CD4-positive, alpha-beta T cell treated with Interleukin-15 for 1 hour (primary cell): ENCODE results near the gene MRPL44.

Experiments used
- DNase-seq: peaks from one replicate; pipeline ENCODE4 v3.0.0-alpha.2; 2020

MRPL44 gene

DNA sequence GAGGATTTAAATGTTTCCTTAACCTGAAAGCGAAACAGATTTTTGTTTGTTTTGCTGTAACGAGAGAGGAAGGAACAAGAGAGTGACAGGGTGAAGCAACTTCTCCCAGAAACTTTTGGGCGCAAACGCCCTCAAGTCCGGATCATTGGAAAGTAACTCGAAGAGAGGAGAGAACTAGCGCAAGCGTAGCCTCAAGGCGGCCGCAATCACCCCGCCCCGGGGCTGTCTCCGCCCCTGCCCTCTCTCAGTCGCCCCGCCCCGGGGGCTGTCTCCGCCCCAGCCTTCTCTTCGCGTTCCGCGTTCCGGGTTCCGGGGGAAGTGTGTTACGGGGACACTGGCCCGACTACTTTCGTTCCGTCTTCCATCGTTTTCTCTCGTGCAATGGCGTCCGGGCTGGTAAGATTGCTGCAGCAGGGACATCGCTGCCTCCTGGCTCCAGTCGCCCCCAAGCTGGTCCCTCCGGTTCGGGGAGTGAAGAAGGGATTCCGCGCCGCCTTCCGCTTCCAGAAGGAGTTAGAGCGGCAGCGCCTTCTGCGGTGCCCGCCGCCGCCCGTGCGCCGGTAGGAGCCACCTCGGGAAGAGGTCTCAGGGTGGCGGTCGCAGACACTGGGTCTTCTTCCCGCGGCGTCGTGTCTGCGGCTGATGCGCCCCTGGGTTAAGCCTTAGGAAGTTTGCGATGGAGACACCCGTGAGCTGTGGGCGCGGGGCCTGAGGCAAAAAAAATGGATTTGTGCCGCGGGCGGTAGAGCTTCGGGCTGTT lies at the start of gene MRPL44:
MRPL44 (plus strand) TSS at position 372 of the 760 bp plus-strand sequence; CDS start at position 382, 10 bp downstream.
- peak; percentile 94 for DNase-seq

DNA sequence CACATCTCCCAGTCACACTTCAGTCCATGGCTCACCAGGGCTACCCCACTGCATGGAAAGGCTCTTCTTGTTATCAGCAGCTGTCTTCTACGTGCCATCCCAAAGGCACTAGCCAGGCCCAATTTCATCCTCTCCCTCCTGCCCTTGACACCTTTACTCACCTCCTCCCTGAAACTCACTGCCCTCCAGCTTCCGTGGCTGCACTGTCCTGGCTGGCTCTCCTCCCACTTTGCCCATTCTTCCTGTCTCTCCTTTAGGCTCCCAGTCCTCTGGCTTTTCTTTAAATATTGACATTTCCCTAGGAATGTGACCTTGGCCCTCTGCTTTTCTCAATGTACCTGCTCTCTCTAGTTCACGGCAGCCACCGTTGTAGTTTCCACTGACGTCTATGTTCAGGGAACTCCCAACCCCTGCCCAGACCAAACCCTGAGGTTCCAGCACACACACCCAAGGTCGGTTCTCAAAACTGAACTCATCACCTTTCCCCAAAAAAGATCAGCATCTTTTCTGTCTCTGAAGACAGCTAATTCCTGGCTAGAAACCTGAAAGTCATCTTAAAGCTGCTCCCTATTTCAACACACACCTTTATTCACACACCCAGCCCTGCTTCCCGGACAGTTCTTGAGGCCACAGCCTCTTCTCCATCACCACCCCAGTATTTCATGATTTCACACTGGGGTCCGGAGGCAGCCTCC lies 48.8 kb upstream of the MRPL44 start:
- DNase-seq = no peak

DNA sequence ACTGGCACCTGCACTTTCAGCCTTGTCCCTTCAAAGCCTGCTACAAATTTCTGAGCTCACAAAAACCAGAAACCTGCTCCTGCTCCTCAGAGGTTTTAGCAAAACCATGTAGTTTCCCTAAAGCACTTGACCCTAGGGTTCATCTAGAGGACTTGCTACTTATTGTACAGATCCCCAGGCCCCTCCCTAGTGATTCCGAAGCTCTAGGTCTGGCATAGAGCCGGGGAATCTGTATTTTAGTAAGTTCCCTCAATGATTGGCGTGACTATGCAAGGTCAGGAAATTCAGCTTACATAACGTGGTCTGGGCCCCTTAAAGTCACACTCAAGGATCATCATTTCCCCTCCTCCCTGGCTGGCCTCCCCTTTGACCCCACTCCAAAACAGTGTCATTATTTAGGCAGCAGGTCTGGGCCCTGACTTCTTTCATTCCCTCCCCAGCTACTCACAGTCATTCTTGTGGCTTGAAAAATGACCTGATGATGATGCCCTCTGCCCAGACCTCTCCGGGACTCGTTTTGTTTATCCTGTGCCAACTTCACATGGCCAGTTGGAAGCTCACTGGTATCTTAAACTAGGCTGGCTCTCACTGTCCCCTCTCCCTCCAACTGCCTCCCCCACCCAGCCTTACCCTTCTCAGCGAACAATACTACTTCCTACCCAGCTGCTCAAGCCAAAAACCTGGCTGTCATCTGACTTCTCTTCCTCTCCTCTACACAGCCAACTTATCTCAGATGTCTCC lies 48.1 kb upstream of the MRPL44 start:
- DNase-seq = no peak

DNA sequence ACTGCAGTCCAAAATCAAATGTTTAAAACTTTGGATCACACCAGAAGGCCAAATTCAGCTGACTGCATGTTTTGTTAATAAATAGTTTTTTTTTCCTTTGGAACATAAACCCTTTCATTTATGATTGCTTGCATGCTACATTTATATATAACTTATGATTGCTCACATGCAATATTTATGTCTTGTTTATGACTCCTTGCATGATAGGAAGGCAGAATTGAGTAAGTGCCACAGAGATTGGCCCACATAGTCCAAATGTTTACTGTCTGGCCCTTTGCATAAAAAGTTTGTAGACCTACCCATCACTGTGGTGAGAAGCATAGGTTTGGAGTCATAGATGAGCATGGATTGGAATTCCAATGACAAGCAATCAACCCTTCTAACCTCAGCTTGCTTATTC lies 42.9 kb upstream of the MRPL44 start:
- no peak for DNase-seq

DNA sequence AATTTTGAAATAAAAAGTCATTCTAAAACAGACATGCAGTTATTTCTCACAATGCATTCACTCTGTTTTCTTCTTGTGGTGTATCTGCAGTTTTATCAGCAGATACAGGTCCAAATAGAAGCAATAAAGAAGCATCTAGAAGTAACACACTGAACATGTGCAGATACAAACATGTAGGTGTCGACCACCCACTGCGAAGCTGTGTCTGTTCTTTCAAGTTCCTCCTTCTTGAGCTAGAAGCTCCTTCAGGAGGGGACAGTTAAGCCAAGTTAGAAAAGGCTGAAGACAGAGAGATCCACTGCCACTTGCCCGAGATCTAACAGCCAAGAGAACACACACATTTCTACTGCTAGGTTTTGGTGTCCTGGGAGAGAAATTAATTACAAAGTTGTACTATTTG lies 42.2 kb upstream of the MRPL44 start:
- DNase-seq = no peak

DNA sequence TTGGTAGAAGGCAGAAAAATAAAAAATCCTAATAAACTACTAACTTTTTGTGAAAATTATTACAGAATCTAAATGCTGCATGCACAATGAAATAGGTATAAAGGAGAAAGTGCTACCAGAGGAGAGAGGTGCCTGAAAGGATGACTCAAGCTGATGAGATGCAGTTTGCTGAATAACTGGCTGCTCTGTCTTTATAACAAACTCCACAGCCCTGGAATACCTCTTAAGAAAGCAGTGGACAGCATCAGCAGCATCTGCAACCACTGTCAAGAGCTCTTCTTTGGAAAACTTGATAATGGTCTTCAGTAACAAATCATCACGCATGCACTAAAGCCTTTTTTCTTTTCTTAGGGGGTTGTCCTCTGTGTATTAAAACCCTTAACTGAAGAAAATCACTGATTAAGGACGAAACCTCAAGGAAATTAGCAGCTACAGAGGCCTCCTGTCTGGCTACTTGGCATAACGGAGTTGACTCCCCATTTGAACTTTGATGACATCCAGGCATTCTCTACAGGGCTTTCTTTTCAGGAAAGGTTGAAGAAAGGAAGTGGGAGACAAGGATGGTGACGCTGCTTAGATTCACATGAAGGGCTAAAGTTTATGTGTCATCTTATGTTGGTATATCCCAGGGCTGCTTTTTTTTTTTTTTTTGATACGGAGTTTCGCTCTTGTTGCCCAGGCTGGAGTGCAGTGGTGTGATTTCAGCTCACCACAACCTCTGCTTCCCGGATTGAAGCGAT lies 40.9 kb upstream of the MRPL44 start:
- DNase-seq = no peak

DNA sequence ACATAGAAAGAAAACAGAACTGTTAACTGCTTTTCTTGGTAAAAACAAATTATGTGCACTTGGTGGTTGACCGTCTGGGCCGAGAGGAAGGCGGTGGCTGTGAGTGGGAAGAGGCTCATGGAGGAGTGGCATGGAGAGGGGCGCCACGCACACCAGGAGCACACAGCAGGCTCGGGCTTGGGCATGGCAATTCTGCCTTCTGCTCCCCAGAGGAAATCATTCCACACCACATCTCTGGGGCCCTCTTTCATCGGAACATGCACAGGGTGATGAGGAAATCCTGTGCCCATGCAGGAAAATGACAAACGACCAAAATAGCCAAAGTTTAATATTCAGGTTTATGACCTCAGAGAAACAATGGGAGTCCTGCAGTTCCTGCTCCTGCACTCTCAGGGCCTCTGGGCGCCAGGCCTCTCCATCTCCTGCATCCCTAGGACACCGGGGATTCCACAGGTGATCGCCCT lies 38.6 kb upstream of the MRPL44 start:
- no peak for DNase-seq

DNA sequence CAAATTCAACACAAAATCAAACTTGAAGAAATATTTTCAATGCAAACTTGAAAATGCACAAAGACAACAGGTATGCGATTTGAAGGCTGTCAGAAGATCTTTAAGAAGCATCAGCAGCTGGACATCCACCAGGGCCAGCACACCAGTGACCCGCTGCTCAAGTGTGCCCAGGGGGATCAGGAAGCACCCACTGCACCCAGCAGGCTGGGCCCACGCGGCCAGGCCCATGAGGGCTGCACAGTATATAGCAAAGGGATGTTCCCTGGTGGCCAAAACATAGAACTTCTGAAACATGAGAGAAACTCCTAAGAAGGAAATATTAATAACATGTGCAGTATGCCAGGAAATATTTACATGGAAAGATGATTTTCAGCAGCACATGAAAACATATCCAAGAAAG lies 37.2 kb upstream of the MRPL44 start:
- no peak for DNase-seq

DNA sequence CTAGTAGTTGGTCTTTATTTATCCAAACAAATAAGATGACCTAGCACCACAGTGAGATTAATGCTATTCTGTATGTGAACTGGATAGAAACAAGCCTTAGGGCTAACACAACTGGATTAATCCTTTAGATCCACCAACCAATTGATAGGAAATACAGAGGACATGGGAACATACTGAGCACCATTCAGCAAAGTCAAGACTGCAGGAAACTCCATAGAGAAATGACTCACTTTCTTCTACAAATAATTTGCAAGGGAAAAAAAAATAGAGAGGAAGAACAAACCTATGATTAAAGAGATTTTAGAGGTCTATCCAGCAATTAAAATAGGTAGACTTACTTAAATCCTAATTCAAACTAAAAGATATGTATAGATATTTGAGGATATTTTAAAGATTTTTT lies 36.1 kb upstream of the MRPL44 start:
- no peak for DNase-seq

DNA sequence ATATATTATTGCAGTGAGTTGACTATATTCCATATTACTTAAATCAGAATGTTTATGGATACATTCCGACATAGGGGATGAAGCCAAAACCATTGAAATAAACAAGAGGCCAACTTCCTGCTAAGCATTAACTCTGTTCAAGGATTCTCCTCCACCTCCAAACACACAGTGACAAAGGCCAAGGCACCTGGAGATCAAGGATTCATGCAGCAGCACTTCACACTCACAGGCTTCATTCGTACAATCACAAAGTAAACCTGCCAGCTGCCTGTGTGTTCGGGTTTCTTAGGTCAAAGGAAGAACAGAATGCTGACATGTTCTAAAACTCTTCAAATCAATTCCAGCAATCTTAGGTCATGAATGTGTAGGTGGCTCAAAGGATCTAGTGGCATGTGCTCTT lies 35.0 kb upstream of the MRPL44 start:
- no peak for DNase-seq

DNA sequence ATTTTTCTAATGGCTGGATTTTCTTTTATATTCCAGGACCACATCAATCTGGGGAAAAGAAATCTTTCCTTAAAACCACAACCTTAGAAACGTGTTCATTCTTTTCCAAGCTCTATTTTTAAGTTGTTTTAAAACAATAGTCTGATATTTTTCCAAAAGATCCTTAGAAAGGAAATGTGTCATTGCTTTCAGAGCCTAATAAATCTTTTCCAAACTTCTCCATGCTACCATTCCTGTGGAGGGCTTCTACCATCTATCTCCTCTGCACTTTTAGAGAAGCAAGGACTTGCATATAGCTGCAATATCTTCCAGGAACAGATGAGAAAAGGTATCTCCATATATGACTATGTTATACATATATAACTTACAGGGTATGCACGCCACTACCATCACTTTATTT lies 33.3 kb upstream of the MRPL44 start:
- DNase-seq = no peak

DNA sequence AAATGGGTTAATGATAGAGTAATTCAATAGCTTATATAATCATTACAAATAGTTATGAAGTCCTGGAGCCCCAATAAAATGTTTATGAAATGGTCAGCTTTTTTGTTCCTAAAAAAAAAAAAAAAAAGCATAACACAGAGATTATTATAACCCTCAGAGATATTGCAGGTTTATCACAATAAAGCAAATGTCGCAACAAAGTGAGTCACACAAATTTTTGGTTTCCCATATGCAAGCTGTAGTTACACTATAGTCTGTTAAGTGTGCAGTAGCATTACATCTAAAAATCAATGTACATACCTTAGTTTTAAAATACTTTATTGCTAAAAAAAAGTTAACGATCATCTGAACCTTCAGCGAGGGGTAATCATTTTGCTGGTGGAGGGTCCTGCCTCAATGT lies 32.2 kb upstream of the MRPL44 start:
- no peak for DNase-seq

DNA sequence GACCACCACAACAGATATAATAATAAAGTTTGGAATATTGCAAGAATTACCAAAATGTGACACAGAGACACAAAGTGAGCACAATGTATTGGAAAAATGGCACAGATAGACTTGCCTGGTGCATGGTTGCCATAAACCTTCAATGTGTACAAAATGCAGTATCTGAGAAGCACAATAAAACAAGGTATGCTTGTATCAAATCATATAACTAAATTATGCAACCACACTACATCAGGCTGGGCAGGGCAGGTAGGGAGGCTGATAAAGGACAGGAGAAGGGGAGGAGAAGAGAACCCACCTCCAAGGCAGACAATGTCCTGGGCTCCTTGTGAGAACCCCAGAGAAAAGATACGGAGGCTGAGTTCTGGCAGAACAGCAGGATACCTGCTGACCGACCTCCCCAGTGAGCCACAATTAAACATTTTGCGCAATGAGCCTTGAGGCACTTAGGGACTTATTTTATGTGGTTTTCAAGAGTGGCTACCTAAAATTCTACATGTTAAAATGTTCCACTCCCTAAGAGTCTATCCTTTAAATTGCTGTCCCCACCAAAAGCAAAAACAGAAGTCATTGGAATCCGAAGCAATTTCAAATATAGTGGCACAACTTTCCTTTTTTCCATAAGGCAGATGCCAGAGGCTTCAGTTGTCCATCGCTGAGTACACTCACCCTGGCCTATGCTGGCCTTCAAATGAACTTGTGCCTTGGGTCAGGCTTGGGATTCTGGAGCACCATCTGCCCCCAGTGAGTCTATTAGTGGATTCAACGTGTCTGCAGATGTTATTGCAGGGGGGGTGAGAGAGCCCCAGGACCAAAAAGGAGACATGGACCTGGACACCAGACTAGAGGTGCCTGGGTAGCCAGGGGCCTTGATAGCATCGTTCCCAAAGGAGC lies 28.9 kb upstream of the MRPL44 start:
- no peak for DNase-seq

DNA sequence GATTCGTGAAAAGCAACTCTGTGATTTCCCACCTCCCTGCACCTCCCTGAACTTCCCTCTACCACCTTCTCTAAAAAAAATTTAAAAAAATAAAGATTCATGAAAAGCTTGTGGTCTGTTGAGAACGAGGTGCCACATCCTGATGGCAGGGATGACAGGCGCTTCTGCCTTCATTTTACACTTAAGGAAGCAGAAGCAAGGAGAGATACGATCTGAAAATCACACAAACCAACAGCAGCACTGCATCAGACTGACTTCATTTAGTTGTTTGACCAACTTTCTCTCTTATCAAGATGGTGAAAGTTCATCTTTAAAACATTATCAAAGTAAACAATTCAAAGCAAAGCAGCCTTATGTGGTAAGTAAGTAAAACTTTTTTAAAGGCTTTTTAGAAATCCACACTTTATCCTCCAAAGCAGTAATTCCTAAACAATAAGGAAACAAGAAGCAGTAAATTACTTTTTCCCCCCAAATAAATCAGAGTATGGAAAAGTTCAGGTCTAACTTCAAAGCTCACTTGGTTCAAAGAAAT lies 27.6 kb upstream of the MRPL44 start:
- peak; percentile 20 for DNase-seq

DNA sequence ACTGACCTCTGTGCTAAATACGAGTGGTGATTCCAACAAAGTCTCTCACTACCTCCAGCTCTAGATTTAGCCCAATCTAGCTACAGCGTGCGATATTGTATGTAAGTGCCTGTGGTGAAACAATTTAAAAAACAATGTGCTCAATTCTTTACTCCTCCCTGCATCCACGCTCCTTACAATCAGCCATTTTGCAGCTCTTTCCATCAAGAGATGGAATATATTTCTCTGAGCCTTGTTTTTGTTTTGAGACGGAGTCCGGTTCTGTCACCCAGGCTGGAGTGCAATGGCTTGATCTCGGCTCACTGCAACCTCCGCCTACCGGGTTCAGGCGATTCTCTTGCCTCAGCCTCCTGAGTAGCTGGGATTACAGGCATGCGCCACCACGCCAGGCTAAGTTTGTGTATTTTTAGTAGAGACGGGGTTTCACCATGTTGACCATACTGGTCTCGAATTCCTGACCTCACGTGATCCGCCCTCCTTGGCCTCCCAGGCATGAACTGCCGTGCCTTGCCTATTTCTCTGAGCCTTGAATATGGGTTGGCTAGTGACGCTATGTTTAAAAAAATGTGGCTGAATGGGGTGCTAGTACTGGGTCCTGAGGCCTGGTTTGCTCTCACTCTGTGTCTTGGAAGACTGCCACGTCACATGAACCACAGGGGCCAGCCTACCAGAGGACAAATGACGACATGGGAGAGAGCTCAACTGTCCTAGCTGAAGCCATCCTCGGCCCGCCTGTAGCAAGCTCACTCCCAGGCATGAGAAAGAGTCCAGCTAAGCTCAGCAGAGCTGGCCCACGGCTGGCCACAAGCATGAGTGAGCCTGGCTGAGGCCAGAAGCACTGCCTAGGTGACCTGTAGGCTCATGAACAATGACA lies 26.9 kb upstream of the MRPL44 start:
- DNase-seq = peak; percentile 36

DNA sequence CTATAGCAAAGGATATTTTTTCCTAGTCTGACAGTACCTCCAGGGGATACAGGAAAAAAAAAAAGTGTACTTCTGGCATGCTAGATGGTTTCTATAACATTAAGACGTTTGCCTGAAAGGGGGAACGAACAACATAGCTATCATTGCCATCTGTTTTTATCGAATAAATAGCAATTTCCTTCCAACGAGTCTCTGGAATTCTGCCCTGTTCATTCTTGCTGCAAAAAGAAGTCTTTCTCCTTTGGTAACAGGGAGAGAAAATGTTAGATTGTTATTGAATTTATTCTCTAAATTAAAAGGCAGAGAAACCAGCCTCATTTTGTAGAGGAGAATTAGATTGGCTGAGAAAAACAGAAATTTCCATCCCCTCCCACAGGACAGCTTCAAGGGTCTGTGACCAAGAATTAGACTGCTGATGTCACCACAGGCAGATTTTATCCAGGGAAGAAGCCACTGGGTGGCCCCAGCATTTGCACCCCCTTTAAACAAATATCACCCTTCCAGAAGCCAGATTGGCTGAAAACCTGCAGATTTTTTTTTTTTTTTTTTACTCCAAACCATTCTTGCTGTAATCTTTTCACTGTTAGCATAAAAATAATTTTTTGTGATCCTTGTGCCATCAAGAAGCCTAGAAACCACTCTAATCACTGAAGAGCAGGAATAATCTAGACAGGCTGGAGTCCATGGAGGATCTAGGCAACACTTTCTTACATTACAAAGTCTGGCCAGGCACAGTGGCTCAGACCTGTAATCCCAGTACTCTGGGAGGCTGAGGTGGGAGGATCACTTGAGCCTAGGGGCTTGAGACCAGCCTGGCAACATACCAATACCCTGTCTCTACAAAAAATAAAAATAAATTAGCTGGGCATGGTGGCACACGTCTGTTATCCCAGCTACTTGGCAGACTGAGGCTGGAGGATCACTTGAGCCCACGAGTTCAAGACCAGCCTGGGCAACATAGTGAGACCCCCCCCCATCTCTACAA lies 24.2 kb upstream of the MRPL44 start:
- DNase-seq = no peak

DNA sequence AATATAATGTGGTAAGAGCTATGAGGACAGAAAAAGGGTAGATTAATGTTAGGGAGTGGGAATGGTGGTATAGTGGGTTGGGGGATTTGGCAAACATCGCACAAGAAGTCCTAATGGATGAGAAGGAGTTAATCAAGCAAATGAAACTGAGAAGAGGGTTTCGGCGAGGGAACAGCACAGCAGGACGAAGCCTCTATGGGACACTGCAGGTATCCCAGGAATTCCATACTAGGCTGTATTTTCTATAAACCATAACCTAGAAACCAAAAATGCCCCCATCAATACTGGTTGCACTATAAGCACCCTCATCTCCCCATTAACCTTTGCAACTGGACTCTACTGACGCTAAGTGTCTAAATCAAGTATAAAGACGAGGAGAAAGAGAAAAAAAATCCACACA lies 22.4 kb upstream of the MRPL44 start:
- DNase-seq = no peak

DNA sequence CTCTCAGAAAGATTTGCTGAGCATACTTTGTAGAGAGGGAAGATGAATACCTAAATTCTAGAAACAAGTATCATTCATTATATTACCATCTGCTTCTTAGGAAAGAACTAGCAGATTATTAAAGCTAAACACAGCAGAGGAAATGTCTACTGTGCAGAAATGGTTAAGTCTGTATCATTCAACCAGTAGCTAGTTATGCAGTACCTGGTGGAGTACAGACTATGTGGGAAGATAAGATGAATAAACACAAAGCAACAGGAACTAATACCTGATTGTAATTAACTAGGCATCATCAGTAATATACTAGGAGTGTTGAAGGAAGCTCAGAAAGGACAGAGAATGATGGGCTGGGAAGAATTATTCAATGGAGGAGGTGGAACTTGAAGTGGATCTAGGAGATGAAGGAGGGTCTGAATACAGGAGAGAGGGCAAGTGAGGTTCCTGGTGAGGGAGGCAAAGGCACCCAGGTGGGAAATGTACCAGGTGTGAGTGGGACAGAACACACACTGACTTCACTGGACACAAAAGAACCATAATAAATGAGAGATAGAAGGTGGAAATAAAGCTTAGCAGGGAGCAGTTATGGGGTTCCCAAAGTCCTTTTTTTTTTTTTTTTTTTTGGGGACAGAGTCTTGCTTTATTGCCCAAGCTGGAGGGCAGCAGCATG lies 21.7 kb upstream of the MRPL44 start:
- no peak for DNase-seq

DNA sequence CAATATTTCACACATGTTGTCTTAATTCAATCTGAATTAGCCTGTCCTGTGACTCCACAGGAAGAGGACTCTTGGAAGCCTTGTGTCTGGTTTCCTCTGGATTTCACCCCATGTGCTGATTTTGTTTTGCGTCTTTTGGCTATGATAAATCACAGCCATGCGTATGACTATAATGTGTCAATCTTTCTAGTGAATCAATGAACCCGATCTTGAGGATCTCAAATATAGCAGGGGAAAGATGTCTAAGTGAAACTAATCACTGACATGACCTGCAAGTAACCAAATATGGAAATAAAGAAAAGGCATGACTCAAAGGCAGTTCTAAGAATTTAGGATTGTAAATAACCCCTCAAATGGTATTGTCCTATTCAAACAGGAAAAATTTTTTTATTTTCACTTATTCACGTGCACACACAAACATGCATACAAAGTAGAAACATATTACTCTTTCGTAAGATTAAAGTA lies 20.4 kb upstream of the MRPL44 start:
- no peak for DNase-seq
